Measurements from ENCODE around the gene TCP11L1. TPM values are rescaled to one million over a fixed set of nuclear protein-coding genes. Genes with fewer than 3 reads are reported as not detected.

The TCP11L1 gene
- total and polyA plus RNA-seq, 8 donors = 2.5 to 46.1 (median 24.5) TPM

DNA sequence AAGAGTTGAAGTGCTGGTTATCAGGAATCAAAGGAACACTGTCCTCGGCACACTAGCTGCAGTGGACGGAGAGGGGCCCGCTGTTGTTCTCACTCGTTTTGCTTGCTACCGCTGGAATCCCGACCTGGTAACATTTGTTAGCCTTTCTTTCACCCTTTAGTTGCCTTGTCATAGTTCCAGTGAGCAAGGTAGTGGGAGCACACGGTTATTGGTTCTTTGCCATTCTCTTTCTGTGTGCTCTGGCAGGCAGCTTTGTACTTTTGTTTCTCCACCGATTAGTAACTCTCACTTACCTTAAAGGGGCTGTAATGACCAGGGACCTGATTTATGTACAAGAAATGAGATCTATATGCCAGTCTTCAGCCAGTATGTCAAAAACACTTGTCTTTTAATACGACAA is 21.9 kb upstream of the TCP11L1 start:
- peak overlapping the region in 2 of 4 donors; percentile 2 to 18 for H3K4me3 ChIP-seq
- H3K4me1 ChIP-seq = peaks cover 0 to 43% (median 21%) of the 10 kb centered on the region in 4 donors

GRCh38 chr11:33017965-33018364 is 21.4 kb upstream of the TCP11L1 start:
- Histone ChIP-seq H3K27ac (peak overlapping the region in 1 of 5 donors; percentile 85), H3K36me3 (no peaks in the 10 kb centered on the region), H3K27me3 (peaks cover 0 to 11% (median 0%) of the 10 kb centered on the region in 3 donors), H3K4me1 (peaks cover 0 to 47% (median 21%) of the 10 kb centered on the region in 4 donors), H3K9me3 (no peaks in the 10 kb centered on the region), H3K4me3 (peak overlapping the region in 1 of 4 donors; percentile 2)
- WGBS, 5 donors = 44 to 70% (median 56%) methylated on average over 3 of the region's 3 CpGs
- no peak for TF ChIP-seq EP300 (IDR thresholded peaks at IDR 0.05)
- no peak for TF ChIP-seq POLR2AphosphoS5 (IDR thresholded peaks at IDR 0.05)
- TF ChIP-seq POLR2A (IDR thresholded peaks at IDR 0.05) = no peak
- no peak for TF ChIP-seq CTCF (IDR thresholded peaks at IDR 0.05)
- no peak for DNase-seq
- intact Hi-C loops (cut with DNase I; ENCODE audit: low total_unique reads) = no loop called here

More for the DNA sequence above, 21.9 kb upstream of the TCP11L1 start:
- 25 to 69% (median 41%) methylated on average over 9 of the region's 9 CpGs for WGBS, 5 donors
- DNase-seq = no peak
- Histone ChIP-seq H3K36me3 (no peaks in the 10 kb centered on the region), H3K27ac (peak overlapping the region in 1 of 5 donors; percentile 85), H3K27me3 (peaks cover 0 to 11% (median 0%) of the 10 kb centered on the region in 3 donors), H3K9me3 (no peaks in the 10 kb centered on the region)
- TF ChIP-seq EP300 (IDR thresholded peaks at IDR 0.05) (no peak), POLR2A (IDR thresholded peaks at IDR 0.05) (no peak), POLR2AphosphoS5 (IDR thresholded peaks at IDR 0.05) (no peak), CTCF (IDR thresholded peaks at IDR 0.05) (no peak)
- intact Hi-C loops (cut with DNase I; ENCODE audit: low total_unique reads) = no loop called here

DNA sequence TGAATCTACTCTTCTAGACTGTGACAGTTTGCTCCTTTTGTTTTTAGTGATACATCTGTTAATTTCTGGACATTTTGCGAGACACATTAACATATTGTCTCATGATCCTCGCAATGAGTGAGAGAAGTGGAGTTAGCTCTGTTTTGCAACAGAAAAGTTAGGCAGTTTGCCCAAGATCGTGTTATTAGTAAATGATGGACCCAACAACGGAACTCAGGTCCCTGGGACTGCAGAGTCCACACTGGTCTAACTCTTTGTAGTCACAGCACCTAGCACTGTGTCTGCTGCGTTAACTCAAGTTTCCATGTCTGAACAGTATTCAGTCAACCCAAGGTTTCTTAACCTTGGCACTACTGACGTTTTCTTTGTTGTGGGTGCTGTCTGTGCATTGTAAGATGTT is 20.5 kb upstream of the TCP11L1 start:
- Histone ChIP-seq H3K27me3 (peaks cover 0 to 11% (median 0%) of the 10 kb centered on the region in 3 donors), H3K27ac (no peak overlapping the region), H3K4me1 (peaks cover 0 to 47% (median 21%) of the 10 kb centered on the region in 4 donors), H3K4me3 (no peak overlapping the region), H3K36me3 (no peaks in the 10 kb centered on the region), H3K9me3 (no peaks in the 10 kb centered on the region)
- 86 to 90% (median 89%) methylated on average over 6 of the region's 6 CpGs for WGBS, 5 donors
- DNase-seq = no peak
- intact Hi-C loops (cut with DNase I; ENCODE audit: low total_unique reads) = no loop called here
- TF ChIP-seq POLR2AphosphoS5 (IDR thresholded peaks at IDR 0.05) (no peak), EP300 (IDR thresholded peaks at IDR 0.05) (no peak), POLR2A (IDR thresholded peaks at IDR 0.05) (no peak), CTCF (IDR thresholded peaks at IDR 0.05) (no peak)

DNA sequence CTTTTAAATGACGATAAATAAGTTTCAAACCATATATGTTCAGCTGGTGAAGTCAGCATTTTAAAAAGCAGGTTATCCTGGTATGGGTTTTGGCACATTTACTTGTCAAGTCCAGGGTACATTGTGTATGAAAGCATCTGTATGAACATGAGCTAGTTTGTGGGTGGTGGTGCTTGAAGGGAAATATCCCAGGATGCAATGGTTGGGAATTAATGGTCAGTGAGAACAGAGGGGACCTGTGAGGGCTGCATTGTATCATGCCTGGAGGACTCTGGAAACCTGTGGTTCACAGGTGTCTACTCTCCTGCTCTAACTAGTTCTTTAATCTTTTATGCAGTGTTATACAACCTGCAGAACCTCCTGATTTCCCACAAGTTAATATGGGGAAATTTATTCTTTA is 17.9 kb upstream of the TCP11L1 start:
- peaks cover 0 to 7% (median 0%) of the 10 kb centered on the region in 4 donors for H3K36me3 ChIP-seq
- no peak overlapping the region for H3K4me3 ChIP-seq
- H3K4me1 ChIP-seq = peaks cover 0 to 34% (median 13%) of the 10 kb centered on the region in 4 donors
- no peaks in the 10 kb centered on the region for H3K9me3 ChIP-seq
- no peak for TF ChIP-seq POLR2A (IDR thresholded peaks at IDR 0.05)
- no peak for TF ChIP-seq CTCF (IDR thresholded peaks at IDR 0.05)
- TF ChIP-seq EP300 (IDR thresholded peaks at IDR 0.05) = no peak
- no peak for TF ChIP-seq POLR2AphosphoS5 (IDR thresholded peaks at IDR 0.05)
- intact Hi-C loops (cut with DNase I; ENCODE audit: low total_unique reads) = no loop called here
- WGBS, 5 donors = 78 to 86% (median 80%) methylated on average over 1 of the region's 1 CpG
- no peak overlapping the region for H3K27ac ChIP-seq
- H3K27me3 ChIP-seq = no peaks in the 10 kb centered on the region
- no peak for DNase-seq
